H1 (cell line): ENCODE data around the gene CNGB1.

Experiments
- CHD1 ChIP-seq: IDR thresholded peaks from 2 replicates; pipeline ENCODE4 v1.6.1; 2012; ENCODE audit warnings: low read depth, low read length, improper control_type of control experiment
- CREB1 ChIP-seq: IDR thresholded peaks from 2 replicates; pipeline ENCODE4 v1.6.1; 2012; ENCODE audit warnings: inconsistent platforms
- GABPA ChIP-seq: IDR thresholded peaks from 2 replicates; pipeline ENCODE4 v1.6.1; 2011; ENCODE audit warnings: mild to moderate bottlenecking, low read length, moderate library complexity, borderline replicate concordance; ENCODE audit not compliant: insufficient read depth
- JUN ChIP-seq: IDR thresholded peaks from 2 replicates; pipeline ENCODE4 v1.6.1; 2011; ENCODE audit warnings: low read depth, mild to moderate bottlenecking, improper control_type of control experiment, low read length
- JUND ChIP-seq: IDR thresholded peaks from 2 replicates; pipeline ENCODE4 v1.6.1; 2011; ENCODE audit warnings: mild to moderate bottlenecking, improper control_type of control experiment, low read length
- KDM1A ChIP-seq: fragments of 200-600, 300-600 bp; sonication (generic); IDR thresholded peaks from 2 replicates; pipeline ENCODE4 v1.7.1; 2016; ENCODE audit warnings: mild to moderate bottlenecking, low read length, borderline replicate concordance
- MAFK ChIP-seq: IDR thresholded peaks from 2 replicates; pipeline ENCODE4 v1.6.1; 2012; ENCODE audit warnings: low read depth, mild to moderate bottlenecking, improper control_type of control experiment, low read length
- POLR2A ChIP-seq, 2 experiments: IDR thresholded peaks; 1 replicate in 1 of 2; 2 replicates in 1 of 2; pipeline ENCODE4 v1.6.1; 2011; ENCODE audit warnings: low read depth in 2 of 2, low read length in 2 of 2, mild to moderate bottlenecking in 2 of 2; ENCODE audit errors: control extremely low read depth in 1 of 2
- POLR2AphosphoS5 ChIP-seq: IDR thresholded peaks from 2 replicates; pipeline ENCODE4 v1.6.1; 2011; ENCODE audit warnings: low read depth, low read length
- TAF1 ChIP-seq: IDR thresholded peaks from 2 replicates; pipeline ENCODE4 v1.6.1; 2011; ENCODE audit warnings: mild to moderate bottlenecking, low read depth, low read length
- YY1 ChIP-seq: IDR thresholded peaks from 2 replicates; pipeline ENCODE4 v1.6.1; 2011; ENCODE audit warnings: low read depth, mild to moderate bottlenecking, low read length
- ZNF274 ChIP-seq: IDR thresholded peaks from 2 replicates; pipeline ENCODE4 v1.7.0; 2012; ENCODE audit warnings: low read length, borderline replicate concordance; ENCODE audit errors: extremely low read depth
- TF ChIP-seq, protein P1 (sequence below), 3 experiments: IDR thresholded peaks; 1 replicate in 2 of 3; 2 replicates in 1 of 3; pipeline versions ENCODE4 v1.5.1 to v1.6.1; 2011; ENCODE audit warnings: low read length in 3 of 3, mild to moderate bottlenecking in 3 of 3, inconsistent platforms in 2 of 3, low read depth in 1 of 3, moderate library complexity in 1 of 3; ENCODE audit not compliant: insufficient read depth in 1 of 3; ENCODE audit errors: control extremely low read depth in 1 of 3

DNA sequence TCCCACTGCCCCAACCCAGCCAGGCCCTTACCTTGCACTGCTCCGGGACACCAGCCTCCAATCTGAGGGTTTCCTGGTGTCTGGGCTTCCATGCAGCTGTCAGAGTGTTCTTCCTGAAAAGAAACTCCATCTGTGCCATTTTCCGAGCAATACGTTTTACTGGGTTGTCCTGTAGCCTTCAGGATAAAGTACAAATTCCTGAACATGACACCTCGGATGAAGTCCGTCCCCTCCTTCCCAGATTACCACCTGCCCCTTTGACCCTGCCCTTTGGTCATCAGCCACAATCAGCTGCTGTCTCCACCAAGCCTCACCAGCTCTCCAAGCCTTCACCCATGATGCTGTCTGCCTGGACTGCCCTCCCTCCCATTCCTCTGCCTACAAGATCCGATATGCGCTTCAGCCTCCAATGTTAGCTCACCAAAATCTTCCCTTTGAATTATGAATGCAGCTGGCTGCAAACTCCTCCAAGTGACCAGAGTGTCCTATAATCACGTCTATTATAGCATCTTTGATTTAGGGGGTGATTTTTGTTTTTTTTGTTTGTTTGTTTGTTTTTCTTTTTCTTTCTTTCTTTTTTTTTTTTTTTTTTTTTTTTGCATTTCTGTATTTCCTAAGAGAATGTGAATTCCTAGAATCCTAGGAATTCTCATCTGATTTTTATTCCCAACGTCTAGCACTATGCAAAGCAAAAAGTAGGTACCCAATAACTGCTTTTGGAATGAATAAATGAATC lies 108.1 kb downstream of the CNGB1 start:
- no peak for TF ChIP-seq MAFK
- TF ChIP-seq, protein P1, sequence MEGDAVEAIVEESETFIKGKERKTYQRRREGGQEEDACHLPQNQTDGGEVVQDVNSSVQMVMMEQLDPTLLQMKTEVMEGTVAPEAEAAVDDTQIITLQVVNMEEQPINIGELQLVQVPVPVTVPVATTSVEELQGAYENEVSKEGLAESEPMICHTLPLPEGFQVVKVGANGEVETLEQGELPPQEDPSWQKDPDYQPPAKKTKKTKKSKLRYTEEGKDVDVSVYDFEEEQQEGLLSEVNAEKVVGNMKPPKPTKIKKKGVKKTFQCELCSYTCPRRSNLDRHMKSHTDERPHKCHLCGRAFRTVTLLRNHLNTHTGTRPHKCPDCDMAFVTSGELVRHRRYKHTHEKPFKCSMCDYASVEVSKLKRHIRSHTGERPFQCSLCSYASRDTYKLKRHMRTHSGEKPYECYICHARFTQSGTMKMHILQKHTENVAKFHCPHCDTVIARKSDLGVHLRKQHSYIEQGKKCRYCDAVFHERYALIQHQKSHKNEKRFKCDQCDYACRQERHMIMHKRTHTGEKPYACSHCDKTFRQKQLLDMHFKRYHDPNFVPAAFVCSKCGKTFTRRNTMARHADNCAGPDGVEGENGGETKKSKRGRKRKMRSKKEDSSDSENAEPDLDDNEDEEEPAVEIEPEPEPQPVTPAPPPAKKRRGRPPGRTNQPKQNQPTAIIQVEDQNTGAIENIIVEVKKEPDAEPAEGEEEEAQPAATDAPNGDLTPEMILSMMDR (IDR thresholded peaks at IDR 0.05; ENCODE audit: control extremely low read depth in 1 of 3, insufficient read depth in 1 of 3, low read depth in 1 of 3, low read length in 3 of 3): no peak
- TF ChIP-seq KDM1A: no peak
- TF ChIP-seq TAF1: no peak
- TF ChIP-seq YY1: no peak
- no peak for TF ChIP-seq POLR2AphosphoS5
- TF ChIP-seq GABPA: no peak
- no peak for TF ChIP-seq ZNF274
- no peak for TF ChIP-seq POLR2A (IDR thresholded peaks at IDR 0.05; ENCODE audit: control extremely low read depth in 1 of 2, low read depth in 2 of 2, low read length in 2 of 2)
- no peak for TF ChIP-seq JUND
- no peak for TF ChIP-seq CREB1
- no peak for TF ChIP-seq CHD1
- no peak for TF ChIP-seq JUN
